Stimulated activated CD4-positive, alpha-beta T cell treated with anti-CD3 and anti-CD28 coated beads, Interleukin-4, amount 100 ng/mL, for 24 hours (primary cell): ENCODE measurements around the gene ALK.

Source experiments
- DNase-seq: peaks from one replicate; pipeline ENCODE4 v3.0.0-alpha.2; 2020

The ALK gene

DNA sequence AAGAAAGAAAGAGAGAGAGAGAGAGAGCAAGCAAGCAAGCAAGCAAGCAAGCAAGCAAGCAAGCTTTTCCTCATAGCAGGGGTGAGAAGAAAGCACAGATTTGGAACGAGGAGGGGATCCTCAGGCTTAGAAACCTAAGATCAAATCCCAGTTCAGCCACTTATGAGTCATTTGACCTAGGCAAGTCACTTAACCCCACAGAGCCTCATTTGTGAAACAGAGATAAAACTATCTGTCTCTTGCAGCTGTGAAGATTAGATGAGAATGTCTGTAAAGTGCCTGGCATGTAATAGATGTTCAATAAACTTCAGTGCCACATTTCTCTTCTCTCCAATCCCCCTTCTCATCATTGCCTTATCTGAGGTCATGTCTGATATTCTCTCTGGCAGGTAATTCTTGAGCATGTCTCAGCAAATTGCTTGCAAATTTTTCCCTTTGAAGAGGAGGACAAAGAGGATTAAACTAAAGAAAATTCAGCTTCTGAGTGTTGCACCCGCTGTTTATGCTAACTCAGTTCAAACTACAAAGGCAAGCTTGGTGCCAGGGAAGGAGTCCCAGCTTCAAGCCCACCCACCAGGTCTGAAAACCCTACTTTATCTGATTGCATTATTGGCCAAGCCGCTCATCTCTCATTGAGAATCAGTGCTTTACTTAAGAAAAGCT is 20.3 kb downstream of the ALK start:
- DNase-seq: no peak

DNA sequence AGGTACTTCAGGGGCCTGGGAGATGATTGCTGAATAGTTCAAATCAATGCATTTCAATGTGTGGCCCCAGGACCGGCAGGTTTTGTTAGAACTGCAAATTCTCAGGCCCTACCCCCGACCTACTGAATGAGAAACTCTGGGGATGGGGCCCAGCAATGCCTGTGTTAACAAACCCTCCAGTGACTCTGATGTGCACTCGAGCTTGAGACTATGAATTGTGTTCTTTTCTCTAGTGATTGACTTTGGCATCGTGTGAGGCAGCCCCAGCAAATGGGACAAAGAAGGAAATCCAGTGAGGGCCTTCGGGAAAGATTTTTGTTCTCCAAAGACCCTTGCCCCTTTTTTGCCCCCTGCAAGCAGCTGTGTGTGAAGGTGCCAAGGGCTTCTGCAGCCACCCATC is 22.4 kb downstream of the ALK start:
- no peak for DNase-seq

DNA sequence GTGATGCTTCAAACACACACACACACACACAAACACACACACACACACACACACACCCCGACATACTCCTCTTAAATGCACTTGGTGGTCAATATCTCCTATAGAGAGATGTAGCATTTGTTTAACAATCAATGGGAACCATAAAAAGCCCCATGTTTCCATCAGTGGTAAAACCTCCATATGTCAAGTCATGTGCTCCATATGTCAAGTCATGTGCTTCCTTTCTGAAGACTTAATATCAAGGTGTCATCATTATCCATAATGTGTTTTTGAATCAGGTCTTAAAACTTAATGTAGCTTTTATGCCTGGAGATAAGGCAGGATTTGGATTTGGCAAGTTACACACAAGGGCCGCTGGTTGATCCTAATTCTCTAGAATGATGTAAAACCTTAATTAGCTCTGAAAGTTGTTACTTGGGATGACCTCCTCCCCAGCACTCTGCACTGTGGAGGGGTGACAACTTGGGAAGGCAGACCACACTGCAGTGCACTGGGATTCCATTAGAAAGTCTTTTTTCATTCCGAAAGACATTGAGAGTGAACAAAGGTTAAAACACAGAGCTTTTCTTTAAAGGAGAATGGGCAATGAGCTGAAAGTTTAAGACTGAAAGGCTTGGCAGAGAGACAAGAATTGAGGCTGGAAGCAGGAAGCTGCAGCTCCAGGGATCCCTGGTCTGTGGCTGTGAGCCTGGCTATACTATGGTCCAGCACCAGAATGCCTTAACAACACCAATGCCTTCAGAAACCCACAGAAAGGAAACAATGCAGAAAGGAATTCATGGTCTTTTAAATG is 26.4 kb downstream of the ALK start:
- DNase-seq: no peak

DNA sequence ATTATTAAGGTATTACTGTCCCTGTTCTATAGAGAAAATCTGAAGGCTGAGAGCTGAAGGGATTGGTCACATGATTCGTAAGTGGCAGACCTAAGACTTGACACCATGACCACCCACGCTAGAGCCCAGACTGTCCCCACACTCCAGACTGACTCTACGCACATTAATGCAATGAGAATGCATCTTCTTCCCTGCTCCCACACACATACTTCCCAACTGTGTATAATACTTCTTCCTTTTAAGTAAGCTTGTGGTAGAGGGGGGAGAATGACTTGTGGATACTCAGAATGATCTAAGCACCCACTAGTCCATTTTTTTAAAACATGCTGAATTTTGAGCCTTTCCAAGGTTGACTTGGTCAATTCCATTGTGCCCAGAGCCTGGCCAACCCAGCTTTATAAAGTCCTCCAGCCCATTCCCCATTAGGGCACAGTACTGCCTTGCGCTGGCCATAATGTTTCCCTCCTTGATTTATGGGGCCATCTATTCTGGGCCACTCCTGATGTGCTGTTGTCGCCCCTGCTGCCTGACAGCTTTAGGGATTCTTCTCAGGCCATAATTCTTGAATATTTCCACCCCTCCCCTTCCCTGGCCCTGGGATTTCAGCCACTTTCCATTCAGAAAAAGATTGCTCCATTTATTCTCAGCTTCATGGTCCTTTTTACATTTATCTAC is 28.7 kb downstream of the ALK start:
- no peak for DNase-seq

DNA sequence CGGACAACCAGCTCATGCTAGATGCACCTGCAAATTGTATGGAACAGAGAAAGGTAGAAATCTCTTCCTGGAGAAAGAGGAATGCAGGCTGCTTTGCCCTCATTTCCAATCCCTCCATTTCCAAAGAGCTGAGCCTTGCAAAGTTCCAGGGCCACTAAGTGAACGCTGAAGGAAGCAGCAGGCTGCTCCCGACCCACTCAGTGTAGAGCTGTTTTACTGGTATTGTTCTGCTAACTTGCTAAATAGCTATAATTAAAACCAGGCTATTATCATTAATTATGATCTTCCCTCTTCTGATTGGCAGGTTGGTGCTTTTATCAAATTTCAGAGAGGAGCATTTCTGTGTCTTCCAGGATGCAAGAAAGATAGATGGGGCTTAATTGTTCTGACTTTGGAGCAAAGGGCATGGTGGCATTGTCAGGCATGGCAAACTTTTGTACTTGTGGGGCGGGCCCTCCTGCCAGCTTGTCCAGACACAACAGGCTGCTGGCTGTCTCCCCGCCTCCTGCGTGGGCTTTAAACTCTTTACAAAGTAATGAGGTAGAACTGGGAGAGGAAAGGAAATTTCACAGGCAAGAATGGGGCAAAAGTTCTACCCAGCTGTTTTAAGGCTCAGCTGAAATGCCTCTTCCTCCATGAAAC is 40.2 kb downstream of the ALK start:
- no peak for DNase-seq

DNA sequence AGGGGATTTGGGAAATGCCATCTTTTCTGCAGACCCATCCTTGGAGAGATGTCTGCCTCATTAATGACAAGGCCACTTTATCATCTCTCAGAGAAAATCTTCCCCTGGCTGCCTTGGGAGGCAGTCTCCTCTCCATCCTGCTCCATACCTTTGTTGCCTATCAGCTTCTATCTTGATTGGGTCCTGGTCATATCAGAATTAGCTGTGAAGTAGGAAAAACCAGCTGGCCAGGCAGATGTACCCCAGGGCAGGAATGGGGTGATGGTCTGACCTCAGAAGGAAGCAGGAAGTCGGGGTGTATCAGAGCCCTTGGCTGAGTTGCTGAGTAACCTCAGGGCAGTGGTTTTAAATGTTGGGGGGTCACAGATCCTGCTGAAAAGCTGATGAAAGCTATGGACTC is 41.3 kb downstream of the ALK start:
- DNase-seq: no peak

DNA sequence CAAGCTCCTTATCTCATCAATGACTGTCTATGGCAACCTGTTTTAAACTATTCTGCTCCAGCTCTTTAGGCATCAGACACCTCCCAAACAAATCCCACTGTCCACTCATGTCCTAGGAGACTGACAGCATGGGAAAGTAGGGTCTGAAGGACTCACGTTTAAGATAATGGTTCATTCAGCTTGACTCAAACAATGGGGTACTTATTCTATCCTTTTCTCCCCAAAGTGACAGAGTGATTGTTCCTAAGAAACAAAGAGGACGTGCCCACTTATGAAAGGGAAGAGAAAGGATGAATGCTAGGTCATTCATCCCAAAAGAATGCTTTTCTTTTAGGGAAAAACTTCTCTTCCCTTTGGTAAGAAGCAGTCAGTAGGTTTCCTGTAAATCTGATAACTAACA is 41.9 kb downstream of the ALK start:
- no peak for DNase-seq

DNA sequence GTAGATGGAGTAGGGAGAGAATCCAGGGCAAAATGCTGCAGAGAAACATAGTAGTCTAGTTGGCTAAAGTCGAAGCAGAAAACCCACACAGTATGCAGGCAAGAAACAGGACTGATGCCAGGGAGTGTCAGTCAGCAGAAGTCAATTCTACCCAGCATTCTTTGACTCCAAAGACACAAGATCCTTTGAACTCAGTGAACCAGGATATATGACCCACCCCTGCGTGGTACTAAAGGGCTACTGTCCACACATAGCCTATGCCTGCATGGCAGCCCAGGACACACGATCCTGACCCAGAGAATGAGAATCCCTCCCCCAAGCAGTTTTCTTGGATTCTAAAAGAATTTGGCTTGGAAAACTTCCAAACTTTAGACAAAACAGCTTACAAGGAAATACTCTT is 42.5 kb downstream of the ALK start:
- DNase-seq: no peak

DNA sequence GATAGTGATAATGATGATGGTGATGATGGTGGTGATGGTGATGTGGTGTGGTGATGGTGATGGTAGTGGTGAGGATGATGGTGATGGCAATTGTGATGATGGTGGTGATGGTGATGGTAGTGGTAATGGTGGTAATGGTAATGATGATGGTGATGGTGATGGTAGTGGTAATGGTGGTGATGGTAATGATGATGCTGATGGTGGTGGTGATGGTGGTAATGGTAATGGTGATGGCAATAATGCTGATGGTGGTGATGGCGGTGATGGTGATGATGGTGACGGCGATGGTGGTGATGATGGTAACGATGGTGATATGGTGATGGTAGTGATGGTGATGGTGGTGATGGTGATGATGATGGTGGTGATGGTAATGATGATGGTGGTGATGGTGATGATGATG is 45.0 kb downstream of the ALK start:
- no peak for DNase-seq

DNA sequence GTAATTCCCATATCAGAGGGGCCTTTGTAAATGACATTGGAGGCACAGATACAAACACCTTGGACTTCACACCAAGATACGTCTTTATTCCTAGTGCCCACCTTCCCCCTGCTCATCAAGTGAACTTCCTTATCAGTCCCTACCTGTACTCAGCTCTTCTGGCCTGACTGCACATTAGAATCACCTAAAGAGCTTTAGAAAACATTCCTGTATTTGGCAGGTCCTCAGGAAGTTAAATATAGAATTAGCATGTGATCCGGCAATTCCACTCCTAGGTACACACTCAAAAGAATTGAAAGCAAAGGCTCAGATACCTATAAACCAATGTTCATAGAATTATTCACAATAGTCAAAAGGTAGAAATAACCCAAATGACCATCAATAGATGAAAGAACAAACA is 46.6 kb downstream of the ALK start:
- no peak for DNase-seq

DNA sequence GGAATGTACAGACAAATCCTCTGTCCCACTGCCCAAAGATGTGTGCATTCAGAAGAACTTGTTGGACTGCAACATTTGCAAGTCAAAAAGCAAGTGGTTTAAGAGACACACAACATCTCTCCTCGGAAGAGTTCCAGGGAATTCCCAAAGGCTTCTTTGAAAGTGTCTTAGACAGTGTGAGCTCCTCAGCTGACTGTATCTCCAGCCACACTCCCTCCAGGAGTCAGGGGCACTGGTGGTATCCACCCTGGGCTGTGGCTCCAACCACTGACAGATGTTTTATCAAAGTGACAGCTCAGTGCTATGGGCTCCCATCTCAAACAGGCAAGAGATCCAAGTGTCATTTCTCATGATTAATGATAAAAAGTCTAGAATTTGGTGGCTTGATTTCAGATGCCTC is 48.5 kb downstream of the ALK start:
- DNase-seq: no peak

DNA sequence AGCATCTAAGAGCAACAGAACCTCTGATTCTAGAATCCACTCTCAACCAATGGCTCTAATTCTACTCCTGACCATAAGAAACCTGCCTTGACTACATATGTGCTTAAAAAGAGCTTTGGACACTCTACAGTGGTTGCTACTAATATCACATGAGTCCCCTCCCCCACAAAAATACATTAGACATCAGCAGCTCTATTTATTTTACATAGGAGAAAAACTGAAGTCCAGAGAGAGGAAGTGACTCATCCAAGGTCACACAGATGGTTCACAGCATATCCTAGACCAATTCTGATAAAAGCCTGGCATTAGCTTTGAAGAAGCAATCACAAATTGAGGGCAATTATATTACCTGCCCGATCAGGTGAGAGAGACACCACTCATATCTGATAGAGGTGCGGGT is 49.8 kb downstream of the ALK start:
- no peak for DNase-seq

DNA sequence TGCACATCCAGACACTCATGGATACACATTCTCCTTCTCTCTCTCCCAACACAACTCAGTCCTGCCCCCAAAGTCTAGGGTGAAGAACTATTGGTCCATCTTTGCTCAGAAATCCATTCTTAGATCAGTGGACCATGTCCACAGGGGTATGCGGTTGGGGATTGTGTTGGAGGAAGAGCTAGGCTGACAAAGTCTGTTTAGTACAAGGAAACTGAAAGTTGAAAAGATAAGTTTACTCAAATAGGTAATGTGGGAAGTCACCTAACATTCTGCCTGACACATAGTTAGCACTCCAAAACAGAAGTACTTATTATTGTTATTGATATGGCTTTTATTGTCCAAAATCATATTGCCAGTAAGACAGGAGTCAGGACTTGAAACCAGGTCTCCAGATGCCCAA is 55.9 kb downstream of the ALK start:
- no peak for DNase-seq

DNA sequence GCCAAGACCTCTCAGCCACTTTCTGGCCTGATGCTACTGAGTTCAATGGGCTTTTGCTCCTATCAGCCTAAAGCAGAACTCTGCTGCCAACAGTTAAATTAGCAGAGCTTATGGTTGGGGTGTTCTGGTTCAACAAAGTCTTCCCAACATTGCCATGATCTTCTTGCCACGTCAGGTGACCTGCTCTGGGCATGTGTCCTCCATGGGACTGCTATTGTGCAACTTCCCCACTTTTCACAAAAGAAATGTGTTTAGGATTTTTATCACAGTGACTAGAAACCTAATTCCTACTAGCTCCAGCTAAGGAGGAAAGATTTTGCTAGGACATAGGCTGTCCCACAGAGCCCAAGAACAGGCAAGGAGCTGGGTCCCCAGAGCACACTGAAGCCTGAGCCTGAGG is 56.4 kb downstream of the ALK start:
- DNase-seq: no peak

DNA sequence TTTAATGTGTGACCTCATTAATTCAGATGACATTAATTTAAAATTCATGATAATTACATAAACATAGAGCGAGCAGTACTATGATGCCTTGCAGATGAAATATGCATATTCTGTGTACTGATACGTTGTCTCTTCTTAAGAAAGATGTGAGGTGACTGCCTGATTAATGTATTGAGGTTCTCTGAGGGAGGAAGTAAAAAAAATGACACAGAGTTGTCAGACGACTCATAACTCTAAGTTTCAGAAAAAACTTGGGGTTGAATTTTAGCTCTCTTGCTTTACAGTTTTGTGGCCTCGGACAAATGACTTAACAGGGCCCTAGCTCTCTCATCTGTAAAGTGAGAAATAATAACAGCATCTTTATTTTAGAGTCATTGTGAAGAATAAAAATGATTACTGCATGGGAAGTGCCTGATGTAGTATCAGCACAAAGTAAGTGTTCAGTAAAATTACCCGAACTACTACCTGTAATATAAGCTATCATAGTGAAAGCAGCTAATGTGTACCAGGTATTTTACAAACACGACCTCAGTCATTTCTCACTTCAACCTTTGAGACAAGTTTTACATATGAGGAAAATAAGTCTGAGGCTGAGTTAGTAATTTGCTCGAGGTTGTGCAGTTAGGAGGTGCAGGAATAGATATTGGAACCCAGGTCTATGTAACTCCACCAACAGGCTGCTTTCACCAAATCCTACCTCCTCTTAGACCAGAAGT is 65.3 kb downstream of the ALK start:
- no peak for DNase-seq

DNA sequence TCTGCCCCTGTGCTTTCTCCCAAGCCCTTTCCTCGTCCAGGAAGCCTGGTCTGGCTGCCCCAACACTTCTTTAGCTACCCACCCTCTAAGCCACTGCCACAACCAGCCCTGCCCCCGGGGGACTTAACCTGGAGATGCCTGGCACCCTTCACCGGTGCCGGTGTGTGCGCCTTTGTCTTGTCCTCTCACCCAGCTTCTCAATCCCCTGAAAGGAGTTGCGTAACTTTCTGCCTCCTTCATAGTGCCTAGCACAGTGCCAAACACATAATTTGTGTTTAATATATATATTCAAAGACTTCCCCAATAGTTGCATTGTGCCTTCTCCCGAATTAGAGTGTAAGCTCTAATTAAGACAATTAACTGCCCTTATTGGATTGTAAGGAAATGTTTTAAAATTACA is 70.6 kb downstream of the ALK start:
- DNase-seq: no peak

DNA sequence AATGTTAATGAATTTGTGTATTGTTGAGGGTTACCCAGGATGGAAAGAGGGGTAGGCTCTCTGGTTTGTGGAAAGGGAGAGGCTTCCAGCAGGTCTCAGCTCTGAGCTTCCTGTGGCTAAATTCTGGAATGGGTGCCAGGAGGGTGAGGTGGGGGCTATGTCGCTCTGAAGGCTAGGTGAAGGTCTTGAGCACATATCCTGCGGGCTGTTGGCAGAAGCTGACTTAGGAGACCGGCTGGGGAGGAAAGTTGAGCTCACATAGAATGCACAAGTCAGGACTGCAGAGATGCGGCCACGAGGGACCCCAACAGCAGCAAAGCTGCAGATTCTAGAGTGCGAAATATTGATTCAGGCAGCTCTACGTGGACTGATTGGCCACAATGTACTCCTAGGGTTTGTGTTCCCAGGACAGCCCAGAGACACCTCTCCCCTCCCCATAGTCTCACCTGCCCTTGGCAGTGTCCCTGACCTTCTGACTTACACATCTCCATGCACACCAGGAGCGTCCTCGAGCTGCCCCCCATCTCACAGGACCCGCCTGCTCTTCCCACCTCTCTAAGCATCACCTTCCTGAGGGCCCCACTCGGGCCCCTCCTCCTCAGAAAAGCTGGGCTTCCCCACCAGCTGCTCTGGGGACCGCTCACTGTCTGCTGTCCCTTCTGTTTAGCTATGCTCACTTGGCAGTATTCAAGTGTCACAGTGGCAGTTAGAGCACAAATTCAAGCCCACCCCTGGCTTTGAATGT is 72.6 kb downstream of the ALK start:
- DNase-seq: no peak

DNA sequence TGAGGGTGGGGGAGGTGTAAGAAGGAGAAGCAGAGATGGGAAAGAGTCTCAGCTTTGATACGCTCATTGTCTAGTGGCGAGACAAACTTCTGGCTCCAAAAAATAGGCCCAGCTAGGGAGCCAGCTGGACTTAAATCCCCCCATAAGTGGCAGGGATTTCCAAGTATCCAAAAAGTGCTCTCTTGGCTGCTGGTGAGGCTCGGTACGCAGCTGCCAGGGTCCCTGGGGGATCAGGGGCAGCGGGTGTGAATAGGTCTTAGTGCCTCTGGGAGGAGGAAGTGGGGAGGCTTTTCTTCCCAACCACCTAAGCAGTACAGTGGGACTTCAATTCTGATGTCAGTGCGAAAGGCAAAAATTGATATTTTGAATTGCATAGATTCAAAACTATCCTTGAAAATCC is 73.5 kb downstream of the ALK start:
- DNase-seq: no peak

DNA sequence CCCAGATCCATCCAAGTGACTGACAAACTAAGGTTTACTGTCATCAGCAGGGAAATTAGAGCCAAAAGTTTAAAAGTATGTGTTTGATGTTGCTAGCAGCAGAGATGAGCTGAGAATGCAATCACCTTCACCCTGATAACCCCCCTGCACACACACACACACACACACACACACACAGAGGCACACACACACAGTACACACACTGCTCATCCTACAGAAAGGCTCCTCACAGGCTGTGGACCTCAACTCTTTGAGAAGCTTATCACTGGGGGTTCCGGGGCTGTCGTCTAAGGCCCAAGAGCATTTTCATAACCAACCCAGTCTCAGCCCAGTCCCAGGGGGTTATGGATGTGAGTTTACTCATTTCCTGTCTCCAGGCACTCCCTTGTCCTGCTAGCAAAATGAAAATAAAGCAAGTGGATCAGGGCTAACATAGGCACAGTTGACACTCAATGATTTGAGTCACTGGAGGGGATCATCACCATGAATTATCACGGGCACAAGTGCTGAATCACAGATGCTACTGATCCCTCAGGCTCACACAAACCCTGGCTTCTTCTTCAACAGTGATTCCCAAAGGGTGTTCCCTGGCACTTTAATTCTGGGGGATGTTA is 76.6 kb downstream of the ALK start:
- no peak for DNase-seq

DNA sequence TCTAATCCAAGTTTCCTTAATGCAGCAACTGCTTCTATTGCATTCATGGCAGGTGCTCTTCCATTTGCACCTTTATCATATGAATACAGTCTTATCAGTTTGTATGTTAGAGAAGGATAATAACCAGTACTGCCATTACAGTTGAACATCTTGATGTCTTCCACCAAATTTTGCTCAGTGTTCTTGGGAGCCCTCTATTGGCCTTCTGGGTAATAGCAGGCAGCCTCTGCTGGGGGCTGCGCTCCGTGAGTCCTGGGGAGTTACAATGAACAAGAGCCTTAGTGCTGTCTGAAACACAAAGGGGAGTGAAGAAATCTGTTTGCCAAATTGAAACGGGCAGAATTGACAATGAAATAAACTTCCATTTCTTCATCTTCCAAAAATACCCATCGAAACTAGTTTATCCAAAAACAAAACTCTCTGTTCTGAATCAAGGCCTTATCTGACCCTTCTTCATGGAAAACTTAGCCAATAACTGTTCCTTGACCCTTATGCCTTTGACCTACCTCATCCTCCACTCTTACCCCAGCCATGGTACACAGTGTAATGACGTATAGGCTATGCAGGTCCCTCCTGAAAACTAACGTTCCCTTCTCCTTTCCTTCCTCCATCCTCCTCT is 79.9 kb downstream of the ALK start:
- DNase-seq: peak; percentile 6

DNA sequence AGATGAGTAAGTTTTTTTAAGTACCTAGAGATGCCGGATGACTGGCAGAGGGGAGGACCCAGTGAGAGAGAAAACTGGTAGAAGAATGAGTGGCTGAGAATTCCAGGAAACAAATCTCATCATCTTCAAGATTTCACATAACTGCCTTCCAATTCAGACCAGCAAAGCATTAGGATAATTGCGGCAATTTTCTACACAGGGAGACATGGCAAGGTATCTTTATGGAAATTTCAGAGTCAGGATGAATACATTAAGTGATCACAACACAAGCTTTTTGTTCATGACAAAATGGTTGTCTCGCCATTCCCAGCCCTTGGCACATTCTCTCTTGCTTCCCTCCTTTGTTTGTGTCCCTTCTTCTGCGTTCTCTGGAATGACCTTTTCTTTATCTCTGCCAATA is 82.1 kb downstream of the ALK start:
- DNase-seq: no peak

DNA sequence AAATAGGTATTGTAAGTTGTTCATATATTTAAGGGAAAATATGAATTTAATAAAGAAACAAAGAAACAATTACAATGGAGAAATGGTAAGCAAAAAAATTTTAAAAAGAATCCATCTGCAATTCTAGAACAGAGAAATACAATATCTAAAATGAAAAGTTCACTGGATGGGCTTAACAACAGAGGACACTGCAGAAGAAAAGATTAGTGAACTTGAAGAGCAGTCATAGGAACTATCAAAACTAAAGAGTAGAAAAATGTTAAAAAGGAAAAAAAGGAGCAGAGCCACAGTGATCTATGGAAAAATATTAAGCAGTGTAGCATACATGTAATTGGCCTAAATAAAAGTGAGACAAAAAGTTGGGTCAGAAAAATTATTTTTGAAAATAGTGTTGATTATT is 83.5 kb downstream of the ALK start:
- no peak for DNase-seq
